PC-3 (cell line): Measurements from ENCODE around the gene THUMPD1. TPM values are rescaled to one million over a fixed set of nuclear protein-coding genes. Genes with fewer than 3 reads are reported as not detected.

Experiments
- ATAC-seq: fragments of 200-7000 bp; cut with Tn5 transposase; 2 replicates; pipeline ENCODE4 v1.9.1; 2020; ENCODE audit warnings: mild to moderate bottlenecking, moderate library complexity
- BruUV-seq: library from RNA; stranded (reverse); fragments of 400-500 nt; replicated peaks from 2 replicates; lab custom pipeline; 2021; lab: Mats Ljungman, UMichigan
- CTCF ChIA-PET: fragments of 300-600 bp; sonication (Branson Sonifier 250); formaldehyde crosslinking; loops from one replicate; lab custom pipeline; 2022; ENCODE audit warnings: antibody characterized with exemption; lab: Charles Lee
- POLR2A ChIA-PET: fragments of 300-600 bp; sonication (Branson Sonifier 250); formaldehyde crosslinking; loops from one replicate; lab custom pipeline; 2022; ENCODE audit warnings: antibody characterized with exemption; ENCODE audit not compliant: unreplicated experiment; lab: Charles Lee
- DNase-seq: peaks from one replicate; pipeline ENCODE4 v3.0.0-alpha.2; 2015
- H2AFZ ChIP-seq: fragments of 300-600 bp; sonication (generic); 2 replicates; pipeline ENCODE4 v1.6.0; 2016; ENCODE audit warnings: antibody characterized with exemption, low read length
- H3F3A ChIP-seq: fragments of 300-600 bp; sonication (generic); one replicate; pipeline ENCODE4 v1.6.0; 2017; ENCODE audit warnings: antibody characterized with exemption, low read length, control low read depth, mild to moderate bottlenecking; ENCODE audit not compliant: unreplicated experiment
- H3K27ac ChIP-seq: fragments of 300-600 bp; sonication (generic); 2 replicates; pipeline ENCODE4 v1.5.1; 2016; ENCODE audit warnings: mild to moderate bottlenecking, low read length
- H3K27me3 ChIP-seq: fragments of 300-600 bp; sonication (generic); 2 replicates; pipeline ENCODE4 v1.6.1; 2016; ENCODE audit warnings: low read length, mixed read lengths
- H3K36me3 ChIP-seq: fragments of 300-600 bp; sonication (generic); 2 replicates; pipeline ENCODE4 v1.6.1; 2016; ENCODE audit warnings: low read depth, mixed run types, low read length, mixed read lengths
- H3K4me1 ChIP-seq: fragments of 300-600 bp; sonication (generic); 2 replicates; pipeline ENCODE4 v1.5.1; 2016; ENCODE audit warnings: low read length; ENCODE audit not compliant: insufficient read depth
- H3K4me2 ChIP-seq: fragments of 300-600 bp; sonication (generic); 2 replicates; pipeline ENCODE4 v1.6.0; 2016; ENCODE audit warnings: low read length
- H3K4me3 ChIP-seq: fragments of 300-600 bp; sonication (generic); 2 replicates; pipeline ENCODE4 v1.5.1; 2016; ENCODE audit warnings: mild to moderate bottlenecking, low read length, mixed read lengths
- H3K79me2 ChIP-seq: fragments of 300-600 bp; sonication (generic); 2 replicates; pipeline ENCODE4 v1.6.1; 2017; ENCODE audit warnings: low read length, mixed read lengths
- H3K9ac ChIP-seq: fragments of 300-600 bp; sonication (generic); 2 replicates; pipeline ENCODE4 v1.6.0; 2016; ENCODE audit warnings: mild to moderate bottlenecking, low read length
- H3K9me2 ChIP-seq: fragments of 300-600 bp; sonication (generic); replicated peaks from 2 replicates; pipeline ENCODE4 v1.6.1; 2016; ENCODE audit warnings: mixed run types, low read length, mixed read lengths
- H3K9me3 ChIP-seq: fragments of 300-600 bp; sonication (generic); 2 replicates; pipeline ENCODE4 v1.6.1; 2016; ENCODE audit warnings: low read length, mixed read lengths
- H4K20me1 ChIP-seq: fragments of 300-600 bp; sonication (generic); 2 replicates; pipeline ENCODE4 v1.6.1; 2016; ENCODE audit warnings: low read length, mixed read lengths
- EZH2 ChIP-seq: fragments of 300-600 bp; sonication (generic); IDR thresholded peaks from one replicate; pipeline ENCODE4 v1.6.1; 2017; ENCODE audit warnings: antibody characterized with exemption, mild to moderate bottlenecking, low read length; ENCODE audit not compliant: unreplicated experiment
- EZH2phosphoT487 ChIP-seq: fragments of 300-600 bp; sonication (generic); IDR thresholded peaks from 2 replicates; pipeline ENCODE4 v1.6.1; 2018; ENCODE audit warnings: mild to moderate bottlenecking, antibody characterized with exemption, low read length, borderline replicate concordance
- intact Hi-C: fragments of 100-400 bp; cut with micrococcal nuclease; formaldehyde crosslinking; loops from 2 replicates; pipeline ENCODE4 v1.9.0; 2023
- total RNA-seq: library from RNA; depleted of rRNA; stranded (reverse); fragments of >200 nt; gene quantifications from 2 replicates; pipeline ENCODE4 v1.2.3, GENCODE V29; 2014
- TF ChIP-seq, protein P1 (sequence below): fragments of 300-600 bp; sonication (generic); conservative IDR thresholded peaks from 2 replicates; pipeline ENCODE4 v1.5.1; 2017; ENCODE audit warnings: antibody characterized with exemption, low read depth, mild to moderate bottlenecking, low read length

Gene THUMPD1
- total RNA-seq, 1 experiment from 2014 or later, result 44.9 TPM

DNA sequence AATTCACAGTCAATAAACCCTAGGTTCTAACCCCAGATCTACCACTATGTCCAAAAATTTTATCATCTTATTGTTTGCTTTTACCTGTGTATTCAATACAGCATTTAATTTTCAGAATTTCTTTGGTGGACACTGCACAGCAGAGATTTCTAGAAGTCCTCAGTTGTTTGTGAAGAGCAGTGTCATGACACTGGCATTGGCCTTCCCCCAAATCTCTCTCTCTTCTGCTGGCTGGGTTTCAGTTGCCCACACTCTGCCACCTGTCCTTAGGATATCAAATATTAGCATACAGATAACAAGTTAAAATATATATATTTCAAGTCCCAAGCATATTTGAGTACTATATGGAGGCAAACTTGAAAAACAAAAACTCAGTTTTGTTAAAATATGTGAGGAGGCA, 2.0 kb upstream of the THUMPD1 start:
- peaks cover 26% of the 10 kb centered on the region for H3K79me2 ChIP-seq
- H3K27ac ChIP-seq, result no peak overlapping the region
- no peak for TF ChIP-seq EZH2
- no peak for TF ChIP-seq EZH2phosphoT487
- TF ChIP-seq, protein P1, sequence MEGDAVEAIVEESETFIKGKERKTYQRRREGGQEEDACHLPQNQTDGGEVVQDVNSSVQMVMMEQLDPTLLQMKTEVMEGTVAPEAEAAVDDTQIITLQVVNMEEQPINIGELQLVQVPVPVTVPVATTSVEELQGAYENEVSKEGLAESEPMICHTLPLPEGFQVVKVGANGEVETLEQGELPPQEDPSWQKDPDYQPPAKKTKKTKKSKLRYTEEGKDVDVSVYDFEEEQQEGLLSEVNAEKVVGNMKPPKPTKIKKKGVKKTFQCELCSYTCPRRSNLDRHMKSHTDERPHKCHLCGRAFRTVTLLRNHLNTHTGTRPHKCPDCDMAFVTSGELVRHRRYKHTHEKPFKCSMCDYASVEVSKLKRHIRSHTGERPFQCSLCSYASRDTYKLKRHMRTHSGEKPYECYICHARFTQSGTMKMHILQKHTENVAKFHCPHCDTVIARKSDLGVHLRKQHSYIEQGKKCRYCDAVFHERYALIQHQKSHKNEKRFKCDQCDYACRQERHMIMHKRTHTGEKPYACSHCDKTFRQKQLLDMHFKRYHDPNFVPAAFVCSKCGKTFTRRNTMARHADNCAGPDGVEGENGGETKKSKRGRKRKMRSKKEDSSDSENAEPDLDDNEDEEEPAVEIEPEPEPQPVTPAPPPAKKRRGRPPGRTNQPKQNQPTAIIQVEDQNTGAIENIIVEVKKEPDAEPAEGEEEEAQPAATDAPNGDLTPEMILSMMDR, result no peak
- no peak overlapping the region for H3K9ac ChIP-seq
- no peaks in the 10 kb centered on the region for H3K9me2 ChIP-seq
- CTCF ChIA-PET, result no interaction called here
- no peaks in the 10 kb centered on the region for H3F3A ChIP-seq
- H3K4me1 ChIP-seq, result peaks cover 9% of the 10 kb centered on the region
- no peaks in the 10 kb centered on the region for H3K27me3 ChIP-seq
- no TSS peak for BruUV-seq
- H3K4me3 ChIP-seq, result no peak overlapping the region
- no peak overlapping the region for H2AFZ ChIP-seq
- intact Hi-C loops, result no loop called here
- ATAC-seq, result no peak
- H3K36me3 ChIP-seq, result peaks cover 4% of the 10 kb centered on the region; the same call in 1 of the 2 replicates
- no peaks in the 10 kb centered on the region for H3K9me3 ChIP-seq
- no peak for DNase-seq
- POLR2A ChIA-PET, result no interaction called here
- no peak overlapping the region for H3K4me2 ChIP-seq
- peaks cover 12% of the 10 kb centered on the region for H4K20me1 ChIP-seq

DNA sequence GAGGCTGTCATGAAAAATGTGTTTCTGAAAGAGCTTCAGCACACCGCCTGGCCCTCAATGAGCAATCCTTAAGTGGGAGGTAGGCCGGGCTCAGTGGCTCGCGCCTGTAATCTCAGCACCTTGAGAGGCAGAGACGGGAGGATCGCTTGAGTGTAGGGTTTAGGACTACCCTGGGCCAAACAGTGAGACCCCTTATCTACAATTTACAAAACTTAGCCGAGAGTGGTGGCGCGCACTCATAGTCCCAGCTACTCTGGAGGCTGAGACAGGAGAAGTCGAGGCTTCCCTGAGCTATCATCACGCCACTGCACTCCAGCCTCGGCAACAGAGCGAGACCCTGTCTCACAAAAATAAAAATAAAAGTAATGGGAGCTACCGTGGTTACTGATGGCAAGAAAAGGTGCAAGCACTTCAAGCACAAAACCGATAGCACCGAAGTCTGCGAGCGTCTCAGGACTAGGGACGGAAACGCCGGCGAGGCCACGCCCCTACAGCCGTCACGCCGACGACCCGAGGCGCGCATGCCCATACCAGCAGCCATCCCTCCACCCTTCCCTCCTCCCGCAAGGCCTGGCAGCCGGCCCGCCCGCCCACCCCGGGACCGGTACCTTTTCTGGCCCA, 607 bp downstream of the THUMPD1 start:
- CTCF ChIA-PET, result no interaction called here

More for the DNA sequence above, 607 bp downstream of the THUMPD1 start:
- Histone ChIP-seq H3K9ac (peak overlapping the region; percentile 94), H3K9me2 (no peaks in the 10 kb centered on the region), H3K4me3 (peak overlapping the region; percentile 98), H3K4me2 (peak overlapping the region; percentile 99), H3F3A (no peaks in the 10 kb centered on the region), H3K27me3 (no peaks in the 10 kb centered on the region), H3K9me3 (no peaks in the 10 kb centered on the region), H2AFZ (peak overlapping the region; percentile 100), H3K27ac (no peak overlapping the region), H3K36me3 (peaks cover 27% of the 10 kb centered on the region; the same call in 1 of the 2 replicates), H4K20me1 (peaks cover 12% of the 10 kb centered on the region), H3K4me1 (peaks cover 9% of the 10 kb centered on the region), H3K79me2 (peaks cover 29% of the 10 kb centered on the region)
- POLR2A ChIA-PET, result no interaction called here
- TF ChIP-seq EZH2phosphoT487, result no peak
- TF ChIP-seq, protein P1, result no peak
- TF ChIP-seq EZH2, result no peak
- ATAC-seq (peak; percentile 89), DNase-seq (peak; percentile 68)
- TSS peak; percentile 44 for BruUV-seq
- intact Hi-C loops, result no loop called here
